Measurements from ENCODE around the gene GDPD4. TPM values are rescaled to one million over a fixed set of nuclear protein-coding genes. Genes with fewer than 3 reads are reported as not detected.

GDPD4 gene
- total and polyA plus RNA-seq, 10 of the 15 experiments (the other 5 are each of a cell fraction or from before 2014, with no cell fraction given), result 0.23 TPM; not detected in 9

DNA sequence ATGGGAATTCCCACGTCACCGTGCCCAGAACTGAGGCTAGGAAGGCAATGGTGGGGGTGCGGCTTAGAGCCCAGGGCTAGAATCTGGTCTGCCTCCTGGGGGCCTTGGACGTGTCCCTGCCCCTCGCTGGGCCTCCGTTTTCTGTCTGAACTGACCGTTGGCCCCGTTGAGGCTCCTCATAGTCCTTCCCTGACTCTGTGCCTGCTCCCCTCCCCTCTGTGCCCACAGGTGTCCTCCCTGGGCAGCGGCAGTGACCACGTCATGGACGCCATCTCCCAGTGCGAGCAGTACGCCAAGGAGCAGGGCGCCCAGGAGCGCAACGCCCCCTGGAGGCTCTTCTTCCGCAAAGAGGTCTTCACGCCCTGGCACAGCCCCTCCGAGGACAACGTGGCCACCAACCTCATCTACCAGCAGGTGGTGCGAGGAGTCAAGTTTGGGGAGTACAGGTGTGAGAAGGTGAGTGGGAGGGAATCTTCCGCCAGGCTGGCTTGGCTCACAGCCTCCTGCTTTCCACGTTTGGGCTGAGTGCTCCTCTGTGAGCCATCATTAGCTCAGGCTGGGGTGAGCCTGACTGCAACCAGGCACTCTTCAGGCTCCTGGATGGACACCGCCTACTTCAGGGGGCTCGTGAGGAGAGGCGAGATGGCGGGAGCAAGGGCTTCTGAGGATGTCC lies 109.5 kb downstream of the GDPD4 start:
- in situ Hi-C loops (cut with MboI) (no loop called here), intact Hi-C loops (cut with micrococcal nuclease; ENCODE audit: unreplicated experiment) (no loop called here)
- ChIA-PET SMC1A (ENCODE audit: uncharacterized antibody, unreplicated experiment) (no interaction called here), POLR2A (no interaction called here), CTCF (interaction anchor here (0.8 to 1.0 kb wide), 2 partner anchors 40 to 280 kb away, joined by 4 read pairs; no protein-coding TSS in a partner anchor), RAD21 (ENCODE audit: unreplicated experiment) (no interaction called here)
- Histone ChIP-seq H3K27ac (ENCODE audit: control insufficient read depth, insufficient read depth) (no peak overlapping the region), H3K9me3 (replicated peaks; ENCODE audit: control insufficient read depth, insufficient read depth, low read length) (no peaks in the 10 kb centered on the region), H2AFZ (ENCODE audit: control insufficient read depth, low read depth, low read length) (no peak overlapping the region), H3K4me2 (ENCODE audit: control insufficient read depth, insufficient read depth) (no peak overlapping the region), H3K4me3 (no peak overlapping the region), H3K27me3 (replicated peaks in 1 of 2; ENCODE audit: control insufficient read depth in 2 of 2, insufficient read depth in 2 of 2, low read length in 1 of 2) (no peaks in the 10 kb centered on the region), H3K36me3 (ENCODE audit: control insufficient read depth in 2 of 2, insufficient read depth in 2 of 2, low read length in 1 of 2) (no peaks in the 10 kb centered on the region), H3K79me2 (ENCODE audit: control insufficient read depth, insufficient read depth, low read length) (peaks cover 1% of the 10 kb centered on the region; the same call in 1 of the 2 replicates), H4K20me1 (ENCODE audit: control insufficient read depth, insufficient read depth) (no peaks in the 10 kb centered on the region), H3K4me1 (ENCODE audit: control insufficient read depth, insufficient read depth, low read length) (no peaks in the 10 kb centered on the region), H3K9ac (ENCODE audit: control insufficient read depth, insufficient read depth, low read length) (no peak overlapping the region)
- ATAC-seq (peak; percentile 40; the same call in 2 of the 3 replicates), DNase-seq (ENCODE audit: low read depth, low spot score) (no peak), FAIRE-seq (no peak)
- WGBS (ENCODE audit: insufficient coverage, insufficient replicate concordance, low lambda C conversion rate, missing lambda C conversion rate), result 32% methylated on average over 27 of the region's 27 CpGs
- no TSS peak for BruUV-seq (replicated peaks)
- peak; percentile 41; the same call in 1 of the 2 replicates for TF ChIP-seq SMC3 (IDR thresholded peaks at IDR 0.05; ENCODE audit: borderline replicate concordance, low read length)
- TF ChIP-seq, protein P1, sequence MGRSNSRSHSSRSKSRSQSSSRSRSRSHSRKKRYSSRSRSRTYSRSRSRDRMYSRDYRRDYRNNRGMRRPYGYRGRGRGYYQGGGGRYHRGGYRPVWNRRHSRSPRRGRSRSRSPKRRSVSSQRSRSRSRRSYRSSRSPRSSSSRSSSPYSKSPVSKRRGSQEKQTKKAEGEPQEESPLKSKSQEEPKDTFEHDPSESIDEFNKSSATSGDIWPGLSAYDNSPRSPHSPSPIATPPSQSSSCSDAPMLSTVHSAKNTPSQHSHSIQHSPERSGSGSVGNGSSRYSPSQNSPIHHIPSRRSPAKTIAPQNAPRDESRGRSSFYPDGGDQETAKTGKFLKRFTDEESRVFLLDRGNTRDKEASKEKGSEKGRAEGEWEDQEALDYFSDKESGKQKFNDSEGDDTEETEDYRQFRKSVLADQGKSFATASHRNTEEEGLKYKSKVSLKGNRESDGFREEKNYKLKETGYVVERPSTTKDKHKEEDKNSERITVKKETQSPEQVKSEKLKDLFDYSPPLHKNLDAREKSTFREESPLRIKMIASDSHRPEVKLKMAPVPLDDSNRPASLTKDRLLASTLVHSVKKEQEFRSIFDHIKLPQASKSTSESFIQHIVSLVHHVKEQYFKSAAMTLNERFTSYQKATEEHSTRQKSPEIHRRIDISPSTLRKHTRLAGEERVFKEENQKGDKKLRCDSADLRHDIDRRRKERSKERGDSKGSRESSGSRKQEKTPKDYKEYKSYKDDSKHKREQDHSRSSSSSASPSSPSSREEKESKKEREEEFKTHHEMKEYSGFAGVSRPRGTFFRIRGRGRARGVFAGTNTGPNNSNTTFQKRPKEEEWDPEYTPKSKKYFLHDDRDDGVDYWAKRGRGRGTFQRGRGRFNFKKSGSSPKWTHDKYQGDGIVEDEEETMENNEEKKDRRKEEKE (IDR thresholded peaks at IDR 0.05), result no peak
- TF ChIP-seq, protein P2, sequence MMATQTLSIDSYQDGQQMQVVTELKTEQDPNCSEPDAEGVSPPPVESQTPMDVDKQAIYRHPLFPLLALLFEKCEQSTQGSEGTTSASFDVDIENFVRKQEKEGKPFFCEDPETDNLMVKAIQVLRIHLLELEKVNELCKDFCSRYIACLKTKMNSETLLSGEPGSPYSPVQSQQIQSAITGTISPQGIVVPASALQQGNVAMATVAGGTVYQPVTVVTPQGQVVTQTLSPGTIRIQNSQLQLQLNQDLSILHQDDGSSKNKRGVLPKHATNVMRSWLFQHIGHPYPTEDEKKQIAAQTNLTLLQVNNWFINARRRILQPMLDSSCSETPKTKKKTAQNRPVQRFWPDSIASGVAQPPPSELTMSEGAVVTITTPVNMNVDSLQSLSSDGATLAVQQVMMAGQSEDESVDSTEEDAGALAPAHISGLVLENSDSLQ (IDR thresholded peaks at IDR 0.05), result no peak
- TF ChIP-seq RAD21 (IDR thresholded peaks at IDR 0.05; ENCODE audit: insufficient read depth, low read depth, low read length), result peak; percentile 67
- TF ChIP-seq, protein P3, sequence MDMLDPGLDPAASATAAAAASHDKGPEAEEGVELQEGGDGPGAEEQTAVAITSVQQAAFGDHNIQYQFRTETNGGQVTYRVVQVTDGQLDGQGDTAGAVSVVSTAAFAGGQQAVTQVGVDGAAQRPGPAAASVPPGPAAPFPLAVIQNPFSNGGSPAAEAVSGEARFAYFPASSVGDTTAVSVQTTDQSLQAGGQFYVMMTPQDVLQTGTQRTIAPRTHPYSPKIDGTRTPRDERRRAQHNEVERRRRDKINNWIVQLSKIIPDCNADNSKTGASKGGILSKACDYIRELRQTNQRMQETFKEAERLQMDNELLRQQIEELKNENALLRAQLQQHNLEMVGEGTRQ (IDR thresholded peaks at IDR 0.05; ENCODE audit: borderline replicate concordance, low read depth, low read length), result no peak
- no peak for TF ChIP-seq ZBTB40 (IDR thresholded peaks at IDR 0.05; ENCODE audit: borderline replicate concordance)
- TF ChIP-seq, protein P4, sequence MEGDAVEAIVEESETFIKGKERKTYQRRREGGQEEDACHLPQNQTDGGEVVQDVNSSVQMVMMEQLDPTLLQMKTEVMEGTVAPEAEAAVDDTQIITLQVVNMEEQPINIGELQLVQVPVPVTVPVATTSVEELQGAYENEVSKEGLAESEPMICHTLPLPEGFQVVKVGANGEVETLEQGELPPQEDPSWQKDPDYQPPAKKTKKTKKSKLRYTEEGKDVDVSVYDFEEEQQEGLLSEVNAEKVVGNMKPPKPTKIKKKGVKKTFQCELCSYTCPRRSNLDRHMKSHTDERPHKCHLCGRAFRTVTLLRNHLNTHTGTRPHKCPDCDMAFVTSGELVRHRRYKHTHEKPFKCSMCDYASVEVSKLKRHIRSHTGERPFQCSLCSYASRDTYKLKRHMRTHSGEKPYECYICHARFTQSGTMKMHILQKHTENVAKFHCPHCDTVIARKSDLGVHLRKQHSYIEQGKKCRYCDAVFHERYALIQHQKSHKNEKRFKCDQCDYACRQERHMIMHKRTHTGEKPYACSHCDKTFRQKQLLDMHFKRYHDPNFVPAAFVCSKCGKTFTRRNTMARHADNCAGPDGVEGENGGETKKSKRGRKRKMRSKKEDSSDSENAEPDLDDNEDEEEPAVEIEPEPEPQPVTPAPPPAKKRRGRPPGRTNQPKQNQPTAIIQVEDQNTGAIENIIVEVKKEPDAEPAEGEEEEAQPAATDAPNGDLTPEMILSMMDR (IDR thresholded peaks at IDR 0.05 in 2 of 3, conservative IDR thresholded peaks at IDR 0.05 in 1 of 3; ENCODE audit: control insufficient read depth in 2 of 3, extremely low read depth in 1 of 3, insufficient read depth in 1 of 3, low read depth in 3 of 3, low read length in 3 of 3), result peak; percentile 32 to 50 (median 32)

Measured in GM12878 (cell line).